ENCODE data around the gene PCDH12.

The PCDH12 gene

GRCh38 chr5:141949511-141949910 is 8.5 kb downstream of the PCDH12 start:
- Histone ChIP-seq H3K4me1 (ENCODE audit: insufficient read depth, low read length, poor library complexity, severe bottlenecking) (peaks cover 20% of the 10 kb centered on the region), H4K20me1 (ENCODE audit: insufficient read depth, low read length, poor library complexity, severe bottlenecking) (no peaks in the 10 kb centered on the region), H2AFZ (ENCODE audit: low read length) (no peak overlapping the region), H3K4me2 (ENCODE audit: low read depth, low read length, poor library complexity, severe bottlenecking) (no peak overlapping the region), H3F3A (ENCODE audit: low read depth) (no peaks in the 10 kb centered on the region), H3K27me3 (ENCODE audit: insufficient read depth, low read length, poor library complexity, severe bottlenecking) (no peaks in the 10 kb centered on the region), H3K79me2 (ENCODE audit: insufficient read depth, low read length) (no peaks in the 10 kb centered on the region), H3K4me3 (ENCODE audit: low read length, poor library complexity, severe bottlenecking) (no peak overlapping the region), H3K9me3 (ENCODE audit: insufficient read depth, low read depth, low read length) (no peaks in the 10 kb centered on the region), H3K9ac (ENCODE audit: low read depth, low read length, poor library complexity, severe bottlenecking) (no peak overlapping the region), H3K9me2 (replicated peaks; ENCODE audit: low read depth, low read length) (no peaks in the 10 kb centered on the region), H3K36me3 (ENCODE audit: insufficient read depth, low read length) (no peaks in the 10 kb centered on the region)
- TF ChIP-seq CTCF (conservative IDR thresholded peaks at IDR 0.05; ENCODE audit: low read length) (no peak), EZH2phosphoT487 (IDR thresholded peaks at IDR 0.05; ENCODE audit: borderline replicate concordance) (no peak)

GRCh38 chr5:141948812-141949211 is 9.2 kb downstream of the PCDH12 start:
- no peaks in the 10 kb centered on the region for H3K79me2 ChIP-seq (ENCODE audit: insufficient read depth, low read length)
- H2AFZ ChIP-seq (ENCODE audit: low read length), result no peak overlapping the region
- H3K9me3 ChIP-seq (ENCODE audit: insufficient read depth, low read depth, low read length), result no peaks in the 10 kb centered on the region
- no peaks in the 10 kb centered on the region for H3K27me3 ChIP-seq (ENCODE audit: insufficient read depth, low read length, poor library complexity, severe bottlenecking)
- no peaks in the 10 kb centered on the region for H4K20me1 ChIP-seq (ENCODE audit: insufficient read depth, low read length, poor library complexity, severe bottlenecking)
- no peak overlapping the region for H3K4me2 ChIP-seq (ENCODE audit: low read depth, low read length, poor library complexity, severe bottlenecking)
- no peak for TF ChIP-seq CTCF (conservative IDR thresholded peaks at IDR 0.05; ENCODE audit: low read length)
- no peak for TF ChIP-seq EZH2phosphoT487 (IDR thresholded peaks at IDR 0.05; ENCODE audit: borderline replicate concordance)
- no peak overlapping the region for H3K9ac ChIP-seq (ENCODE audit: low read depth, low read length, poor library complexity, severe bottlenecking)
- no peak overlapping the region for H3K4me3 ChIP-seq (ENCODE audit: low read length, poor library complexity, severe bottlenecking)
- H3K36me3 ChIP-seq (ENCODE audit: insufficient read depth, low read length), result no peaks in the 10 kb centered on the region
- no peaks in the 10 kb centered on the region for H3K9me2 ChIP-seq (replicated peaks; ENCODE audit: low read depth, low read length)
- H3F3A ChIP-seq (ENCODE audit: low read depth), result no peaks in the 10 kb centered on the region
- H3K4me1 ChIP-seq (ENCODE audit: insufficient read depth, low read length, poor library complexity, severe bottlenecking), result peaks cover 16% of the 10 kb centered on the region

GRCh38 chr5:141947316-141947715 is 10.7 kb downstream of the PCDH12 start:
- Histone ChIP-seq H2AFZ (ENCODE audit: low read length) (no peak overlapping the region), H3K4me3 (ENCODE audit: low read length, poor library complexity, severe bottlenecking) (no peak overlapping the region), H3K4me1 (ENCODE audit: insufficient read depth, low read length, poor library complexity, severe bottlenecking) (peaks cover 11% of the 10 kb centered on the region), H3K4me2 (ENCODE audit: low read depth, low read length, poor library complexity, severe bottlenecking) (no peak overlapping the region), H3F3A (ENCODE audit: low read depth) (no peaks in the 10 kb centered on the region), H3K36me3 (ENCODE audit: insufficient read depth, low read length) (no peaks in the 10 kb centered on the region), H3K9me2 (replicated peaks; ENCODE audit: low read depth, low read length) (no peaks in the 10 kb centered on the region), H3K9ac (ENCODE audit: low read depth, low read length, poor library complexity, severe bottlenecking) (no peak overlapping the region), H4K20me1 (ENCODE audit: insufficient read depth, low read length, poor library complexity, severe bottlenecking) (no peaks in the 10 kb centered on the region), H3K27me3 (ENCODE audit: insufficient read depth, low read length, poor library complexity, severe bottlenecking) (no peaks in the 10 kb centered on the region), H3K79me2 (ENCODE audit: insufficient read depth, low read length) (no peaks in the 10 kb centered on the region), H3K9me3 (ENCODE audit: insufficient read depth, low read depth, low read length) (no peaks in the 10 kb centered on the region)
- no peak for TF ChIP-seq EZH2phosphoT487 (IDR thresholded peaks at IDR 0.05; ENCODE audit: borderline replicate concordance)
- TF ChIP-seq CTCF (conservative IDR thresholded peaks at IDR 0.05; ENCODE audit: low read length), result no peak

All from Loucy (cell line).